ENCODE results near the gene GPC3. TPM values are rescaled to one million over a fixed set of nuclear protein-coding genes. Genes with fewer than 3 reads are reported as not detected.

GPC3 gene
- total and polyA plus RNA-seq, 2 of the 4 experiments (the other 2 are of a cell fraction), result not detected

DNA sequence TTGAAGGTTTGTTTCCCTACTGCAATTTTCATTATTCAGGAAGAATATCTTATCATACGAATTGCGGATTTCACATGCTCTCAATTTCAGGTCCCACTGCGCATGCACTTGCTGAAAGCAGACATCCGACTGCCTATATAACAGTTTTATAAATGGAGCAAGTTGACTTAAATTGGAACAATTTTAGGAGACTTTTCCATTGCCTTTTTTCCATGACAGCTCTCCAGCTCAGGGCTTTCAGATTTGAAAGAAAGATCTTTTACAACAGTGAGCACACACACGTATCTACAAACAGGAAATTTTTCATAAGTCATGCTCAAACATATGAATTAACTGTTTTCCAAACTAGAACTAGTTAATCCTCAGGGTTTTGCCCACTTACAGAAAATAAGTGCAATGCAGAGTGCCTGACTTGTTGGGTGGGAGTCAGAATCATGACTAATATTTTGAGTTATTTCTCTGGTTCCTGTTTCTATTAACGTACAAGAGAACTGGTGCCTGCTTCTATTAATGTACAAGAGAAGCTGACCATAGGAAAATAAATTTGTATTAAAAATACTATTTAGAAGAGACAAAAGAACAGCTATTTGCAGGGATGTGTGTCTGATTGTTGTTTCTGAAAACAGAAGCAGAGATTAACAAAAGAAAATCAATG is 137.9 kb downstream of the GPC3 start:
- Histone ChIP-seq H2BK20ac (ENCODE audit: low read depth, low read length) (no peak overlapping the region), H3K56ac (ENCODE audit: extremely low read depth, insufficient read depth, low read length) (no peak overlapping the region), H3K14ac (replicated peaks; ENCODE audit: low read depth, low read length) (no peak overlapping the region), H3K79me1 (ENCODE audit: low read depth in 1 of 2, low read length in 2 of 2) (no peaks in the 10 kb centered on the region), H4K20me1 (ENCODE audit: insufficient read depth, low read length) (no peaks in the 10 kb centered on the region), H3K27me3 (ENCODE audit: control insufficient read depth, insufficient read depth, low read length) (no peaks in the 10 kb centered on the region; the same call in 1 of the 2 replicates), H3K4ac (ENCODE audit: low read depth, low read length) (no peak overlapping the region), H3K4me2 (ENCODE audit: low read depth, low read length) (no peak overlapping the region), H3K4me3 (ENCODE audit: insufficient read depth, low read depth, low read length) (no peak overlapping the region), H4K91ac (ENCODE audit: insufficient read depth, low read depth, low read length) (no peak overlapping the region), H3K27ac (ENCODE audit: insufficient read depth, low read length) (no peak overlapping the region), H3K4me1 (ENCODE audit: control insufficient read depth, insufficient read depth, low read length) (no peaks in the 10 kb centered on the region), H3K18ac (ENCODE audit: low read depth, low read length) (no peak overlapping the region), H3K9me1 (ENCODE audit: insufficient read depth, low read length) (no peaks in the 10 kb centered on the region), H4K8ac (ENCODE audit: low read depth in 2 of 2, low read length in 2 of 2) (no peak overlapping the region), H2BK5ac (ENCODE audit: low read depth, low read length, poor library complexity, severe bottlenecking) (no peak overlapping the region), H2BK15ac (ENCODE audit: low read depth, low read length) (no peak overlapping the region), H2AFZ (replicated peaks; ENCODE audit: low read length, poor library complexity) (no peak overlapping the region), H2BK120ac (ENCODE audit: low read depth, low read length) (no peak overlapping the region), H2AK9ac (replicated peaks; ENCODE audit: low read depth, low read length, poor library complexity) (no peak overlapping the region), H2AK5ac (ENCODE audit: low read depth, low read length) (no peak overlapping the region), H4K5ac (ENCODE audit: low read depth, low read length) (no peak overlapping the region), H3K23ac (ENCODE audit: low read depth, low read length) (no peak overlapping the region), H3K9me3 (ENCODE audit: control insufficient read depth, insufficient read depth, low read length) (no peaks in the 10 kb centered on the region), H3K9ac (ENCODE audit: low read depth, low read length) (no peak overlapping the region), H3K36me3 (ENCODE audit: control insufficient read depth, insufficient read depth, low read length) (no peaks in the 10 kb centered on the region)
- no CpG with 5 or more reads among the region's 6 CpGs for WGBS, 2 experiments (ENCODE audit: extremely low coverage in 2 of 2, insufficient read length in 1 of 2)
- ChIA-PET CTCF (interaction anchor here (1.5 kb wide), 1 partner anchor 55 kb away, joined by 3 read pairs; no protein-coding TSS in a partner anchor), POLR2A (ENCODE audit: unreplicated experiment) (no interaction called here)
- no peak for ATAC-seq (ENCODE audit: low read depth)
- in situ Hi-C loops (cut with MboI; ENCODE audit: low sequenced_read_pairs) (no loop called here), dilution Hi-C loops (cut with HindIII; ENCODE audit: low sequenced_read_pairs, unreplicated experiment) (no loop called here), intact Hi-C loops (cut with micrococcal nuclease) (no loop called here)
- no peak for DNase-seq
- TF ChIP-seq, protein P1, sequence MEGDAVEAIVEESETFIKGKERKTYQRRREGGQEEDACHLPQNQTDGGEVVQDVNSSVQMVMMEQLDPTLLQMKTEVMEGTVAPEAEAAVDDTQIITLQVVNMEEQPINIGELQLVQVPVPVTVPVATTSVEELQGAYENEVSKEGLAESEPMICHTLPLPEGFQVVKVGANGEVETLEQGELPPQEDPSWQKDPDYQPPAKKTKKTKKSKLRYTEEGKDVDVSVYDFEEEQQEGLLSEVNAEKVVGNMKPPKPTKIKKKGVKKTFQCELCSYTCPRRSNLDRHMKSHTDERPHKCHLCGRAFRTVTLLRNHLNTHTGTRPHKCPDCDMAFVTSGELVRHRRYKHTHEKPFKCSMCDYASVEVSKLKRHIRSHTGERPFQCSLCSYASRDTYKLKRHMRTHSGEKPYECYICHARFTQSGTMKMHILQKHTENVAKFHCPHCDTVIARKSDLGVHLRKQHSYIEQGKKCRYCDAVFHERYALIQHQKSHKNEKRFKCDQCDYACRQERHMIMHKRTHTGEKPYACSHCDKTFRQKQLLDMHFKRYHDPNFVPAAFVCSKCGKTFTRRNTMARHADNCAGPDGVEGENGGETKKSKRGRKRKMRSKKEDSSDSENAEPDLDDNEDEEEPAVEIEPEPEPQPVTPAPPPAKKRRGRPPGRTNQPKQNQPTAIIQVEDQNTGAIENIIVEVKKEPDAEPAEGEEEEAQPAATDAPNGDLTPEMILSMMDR (conservative IDR thresholded peaks at IDR 0.05; ENCODE audit: low read depth, low read length), result no peak
- no peak for TF ChIP-seq POLR2A (IDR thresholded peaks at IDR 0.05; ENCODE audit: low read depth, low read length)
- no peak for TF ChIP-seq RAD21 (IDR thresholded peaks at IDR 0.05; ENCODE audit: low read length)
- TF ChIP-seq ELK1 (IDR thresholded peaks at IDR 0.05; ENCODE audit: borderline replicate concordance, low read depth, low read length), result no peak
- no peak for TF ChIP-seq CHD1 (IDR thresholded peaks at IDR 0.05; ENCODE audit: low read depth, low read length)
- no peak for TF ChIP-seq RFX5 (IDR thresholded peaks at IDR 0.05; ENCODE audit: low read depth, low read length)
- TF ChIP-seq RCOR1 (IDR thresholded peaks at IDR 0.05; ENCODE audit: insufficient replicate concordance, low read length), result no peak
- TF ChIP-seq MAZ (IDR thresholded peaks at IDR 0.05; ENCODE audit: borderline replicate concordance, low read depth, low read length), result no peak
- TF ChIP-seq MAFK (IDR thresholded peaks at IDR 0.05; ENCODE audit: low read depth, low read length), result no peak
- TF ChIP-seq CEBPB (IDR thresholded peaks at IDR 0.05; ENCODE audit: low read depth, low read length), result no peak
- no peak for TF ChIP-seq NFE2L2 (IDR thresholded peaks at IDR 0.05; ENCODE audit: low read depth, low read length)
- no peak for TF ChIP-seq MXI1 (IDR thresholded peaks at IDR 0.05; ENCODE audit: borderline replicate concordance, low read depth, low read length)
- TF ChIP-seq, protein P2, sequence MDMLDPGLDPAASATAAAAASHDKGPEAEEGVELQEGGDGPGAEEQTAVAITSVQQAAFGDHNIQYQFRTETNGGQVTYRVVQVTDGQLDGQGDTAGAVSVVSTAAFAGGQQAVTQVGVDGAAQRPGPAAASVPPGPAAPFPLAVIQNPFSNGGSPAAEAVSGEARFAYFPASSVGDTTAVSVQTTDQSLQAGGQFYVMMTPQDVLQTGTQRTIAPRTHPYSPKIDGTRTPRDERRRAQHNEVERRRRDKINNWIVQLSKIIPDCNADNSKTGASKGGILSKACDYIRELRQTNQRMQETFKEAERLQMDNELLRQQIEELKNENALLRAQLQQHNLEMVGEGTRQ (IDR thresholded peaks at IDR 0.05; ENCODE audit: low read depth, low read length), result no peak
- no peak for TF ChIP-seq BHLHE40 (IDR thresholded peaks at IDR 0.05; ENCODE audit: low read depth, low read length)
- no peak for TF ChIP-seq FOS (IDR thresholded peaks at IDR 0.05; ENCODE audit: low read depth, low read length)
- no peak for TF ChIP-seq SMC3 (IDR thresholded peaks at IDR 0.05; ENCODE audit: low read depth, low read length)
- no TSS peak for BruUV-seq (replicated peaks)

Measured in IMR-90 (cell line).